ENCODE measurements around the gene TMED4. TPM values are rescaled to one million over a fixed set of nuclear protein-coding genes. Genes with fewer than 3 reads are reported as not detected.

TMED4 gene
- polyA plus RNA-seq, 1 donor from 2014 or later, result 158 TPM

GRCh38 chr7:44561962-44562621, 19.9 kb downstream of the TMED4 start:
- no peaks in the 10 kb centered on the region for H4K20me1 ChIP-seq (ENCODE audit: insufficient read depth)
- no peak overlapping the region for H3K27ac ChIP-seq (ENCODE audit: low read length)
- H3K9ac ChIP-seq (ENCODE audit: low read length), result no peak overlapping the region
- H3K27me3 ChIP-seq (ENCODE audit: insufficient read depth, low read depth, low read length), result no peaks in the 10 kb centered on the region
- no peak overlapping the region for H3K4me3 ChIP-seq (ENCODE audit: low read length)
- no peak overlapping the region for H2AFZ ChIP-seq (ENCODE audit: low read depth, low read length)
- H3F3A ChIP-seq (ENCODE audit: insufficient read depth, low read length, poor library complexity, severe bottlenecking), result no peaks in the 10 kb centered on the region
- no peaks in the 10 kb centered on the region for H3K36me3 ChIP-seq (ENCODE audit: insufficient read depth, low read length)
- no peaks in the 10 kb centered on the region for H3K9me3 ChIP-seq (ENCODE audit: low read length)
- H3K79me2 ChIP-seq (replicated peaks; ENCODE audit: insufficient read depth, low read length), result no peaks in the 10 kb centered on the region
- no peak for TF ChIP-seq MXI1 (conservative IDR thresholded peaks at IDR 0.05; ENCODE audit: poor library complexity, severe bottlenecking)
- TF ChIP-seq, protein P1, sequence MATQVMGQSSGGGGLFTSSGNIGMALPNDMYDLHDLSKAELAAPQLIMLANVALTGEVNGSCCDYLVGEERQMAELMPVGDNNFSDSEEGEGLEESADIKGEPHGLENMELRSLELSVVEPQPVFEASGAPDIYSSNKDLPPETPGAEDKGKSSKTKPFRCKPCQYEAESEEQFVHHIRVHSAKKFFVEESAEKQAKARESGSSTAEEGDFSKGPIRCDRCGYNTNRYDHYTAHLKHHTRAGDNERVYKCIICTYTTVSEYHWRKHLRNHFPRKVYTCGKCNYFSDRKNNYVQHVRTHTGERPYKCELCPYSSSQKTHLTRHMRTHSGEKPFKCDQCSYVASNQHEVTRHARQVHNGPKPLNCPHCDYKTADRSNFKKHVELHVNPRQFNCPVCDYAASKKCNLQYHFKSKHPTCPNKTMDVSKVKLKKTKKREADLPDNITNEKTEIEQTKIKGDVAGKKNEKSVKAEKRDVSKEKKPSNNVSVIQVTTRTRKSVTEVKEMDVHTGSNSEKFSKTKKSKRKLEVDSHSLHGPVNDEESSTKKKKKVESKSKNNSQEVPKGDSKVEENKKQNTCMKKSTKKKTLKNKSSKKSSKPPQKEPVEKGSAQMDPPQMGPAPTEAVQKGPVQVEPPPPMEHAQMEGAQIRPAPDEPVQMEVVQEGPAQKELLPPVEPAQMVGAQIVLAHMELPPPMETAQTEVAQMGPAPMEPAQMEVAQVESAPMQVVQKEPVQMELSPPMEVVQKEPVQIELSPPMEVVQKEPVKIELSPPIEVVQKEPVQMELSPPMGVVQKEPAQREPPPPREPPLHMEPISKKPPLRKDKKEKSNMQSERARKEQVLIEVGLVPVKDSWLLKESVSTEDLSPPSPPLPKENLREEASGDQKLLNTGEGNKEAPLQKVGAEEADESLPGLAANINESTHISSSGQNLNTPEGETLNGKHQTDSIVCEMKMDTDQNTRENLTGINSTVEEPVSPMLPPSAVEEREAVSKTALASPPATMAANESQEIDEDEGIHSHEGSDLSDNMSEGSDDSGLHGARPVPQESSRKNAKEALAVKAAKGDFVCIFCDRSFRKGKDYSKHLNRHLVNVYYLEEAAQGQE (IDR thresholded peaks at IDR 0.05; ENCODE audit: borderline replicate concordance), result no peak
- no peak overlapping the region for H3K4me2 ChIP-seq (ENCODE audit: low read length)
- no peaks in the 10 kb centered on the region for H3K9me2 ChIP-seq (ENCODE audit: insufficient read depth, low read length)

GRCh38 chr7:44561481-44561880, 20.6 kb downstream of the TMED4 start:
- H3K9me3 ChIP-seq (ENCODE audit: low read length), result no peaks in the 10 kb centered on the region
- no peaks in the 10 kb centered on the region for H3K9me2 ChIP-seq (ENCODE audit: insufficient read depth, low read length)
- H3K27me3 ChIP-seq (ENCODE audit: insufficient read depth, low read depth, low read length), result no peaks in the 10 kb centered on the region
- no peak overlapping the region for H3K4me3 ChIP-seq (ENCODE audit: low read length)
- no peak overlapping the region for H2AFZ ChIP-seq (ENCODE audit: low read depth, low read length)
- H3K36me3 ChIP-seq (ENCODE audit: insufficient read depth, low read length), result no peaks in the 10 kb centered on the region
- H3K27ac ChIP-seq (ENCODE audit: low read length), result no peak overlapping the region
- no peaks in the 10 kb centered on the region for H4K20me1 ChIP-seq (ENCODE audit: insufficient read depth)
- TF ChIP-seq RAD21 (conservative IDR thresholded peaks at IDR 0.05) (no peak), CTCF (IDR thresholded peaks at IDR 0.05; ENCODE audit: poor library complexity, severe bottlenecking) (no peak), EP300 (conservative IDR thresholded peaks at IDR 0.05; ENCODE audit: poor library complexity, severe bottlenecking) (no peak), POLR2AphosphoS5 (IDR thresholded peaks at IDR 0.05) (no peak), MXI1 (conservative IDR thresholded peaks at IDR 0.05; ENCODE audit: poor library complexity, severe bottlenecking) (no peak), SMC3 (conservative IDR thresholded peaks at IDR 0.05; ENCODE audit: poor library complexity) (no peak), TAF1 (IDR thresholded peaks at IDR 0.05; ENCODE audit: low read depth) (no peak), EZH2 (IDR thresholded peaks at IDR 0.05; ENCODE audit: borderline replicate concordance, insufficient read depth, low read length, poor library complexity, severe bottlenecking) (no peak)
- TF ChIP-seq, protein P1 (IDR thresholded peaks at IDR 0.05; ENCODE audit: borderline replicate concordance), result no peak
- H3K9ac ChIP-seq (ENCODE audit: low read length), result no peak overlapping the region
- H3F3A ChIP-seq (ENCODE audit: insufficient read depth, low read length, poor library complexity, severe bottlenecking), result no peaks in the 10 kb centered on the region
- H3K79me2 ChIP-seq (replicated peaks; ENCODE audit: insufficient read depth, low read length), result no peaks in the 10 kb centered on the region
- no peak overlapping the region for H3K4me2 ChIP-seq (ENCODE audit: low read length)
